Endothelial cell of umbilical vein (primary cell): Measurements from ENCODE around the gene CNTF. TPM values are rescaled to one million over a fixed set of nuclear protein-coding genes. Genes with fewer than 3 reads are reported as not detected.

Source experiments
- BruUV-seq: library from RNA; stranded (reverse); fragments of 400-500 nt; replicated peaks from 2 replicates; lab custom pipeline; 2021; lab: Mats Ljungman, UMichigan
- CTCF ChIA-PET: fragments of 300-600, 350-600 bp; sonication (Branson Sonifier 250); formaldehyde crosslinking; loops from one replicate; lab custom pipeline; 2021; ENCODE audit warnings: antibody characterized with exemption, inconsistent platforms; lab: Charles Lee
- POLR2A ChIA-PET: fragments of 300-600, 350-600 bp; sonication (Branson Sonifier 250); formaldehyde crosslinking; loops from one replicate; lab custom pipeline; 2021; ENCODE audit warnings: antibody characterized with exemption, inconsistent platforms; lab: Charles Lee
- DNase-seq: peaks from one replicate; pipeline ENCODE4 v3.0.0-alpha.2; 2011; ENCODE audit warnings: low read depth, low spot score
- FAIRE-seq: peaks from 2 replicates; lab custom pipeline; 2011; peaks lifted over from hg19 to GRCh38; lab: Jason Lieb, UNC
- H2AFZ ChIP-seq: 2 replicates; pipeline ENCODE4 v1.6.0; 2012; ENCODE audit warnings: low read depth, low read length, control low read depth, inconsistent platforms
- H3K27ac ChIP-seq: 2 replicates; pipeline ENCODE4 v1.5.1; 2011; ENCODE audit warnings: low read depth, mild to moderate bottlenecking, control low read depth, low read length, moderate library complexity; ENCODE audit not compliant: insufficient read depth
- H3K27me3 ChIP-seq, 2 experiments: 2 replicates each; pipeline versions ENCODE4 v1.6.0 to v1.6.1; 2011; ENCODE audit warnings: low read length in 2 of 2, mixed read lengths in 1 of 2; ENCODE audit not compliant: control insufficient read depth in 2 of 2, insufficient read depth in 2 of 2
- H3K36me3 ChIP-seq, 2 experiments: 2 replicates in 1 of 2; 3 replicates in 1 of 2; pipeline ENCODE4 v1.5.1; 2011; ENCODE audit warnings: low read length in 2 of 2, mild to moderate bottlenecking in 1 of 2, moderate library complexity in 1 of 2; ENCODE audit not compliant: control insufficient read depth in 2 of 2, insufficient read depth in 2 of 2; ENCODE audit errors: extremely low read depth in 1 of 2
- H3K4me1 ChIP-seq: 3 replicates; pipeline ENCODE4 v1.5.1; 2011; ENCODE audit warnings: mild to moderate bottlenecking, low read length; ENCODE audit not compliant: control insufficient read depth, insufficient read depth; ENCODE audit errors: extremely low read depth
- H3K4me2 ChIP-seq: 2 replicates; pipeline ENCODE4 v1.6.1; 2011; ENCODE audit warnings: low read length, control low read depth, mixed read lengths; ENCODE audit not compliant: insufficient read depth
- H3K4me3 ChIP-seq, 3 experiments: fragments of 200-600 bp in 1 of 3; sonication (generic), shearing (Covaris generic) in 1 of 3; replicated peaks in 1 of 3; 2 replicates each; pipeline ENCODE4 v1.5.1; 2011 to 2016; ENCODE audit warnings: control low read depth in 3 of 3, low read length in 3 of 3, mild to moderate bottlenecking in 2 of 3, inconsistent platforms in 1 of 3, low read depth in 1 of 3, moderate library complexity in 1 of 3; ENCODE audit not compliant: insufficient read depth in 1 of 3
- H3K79me2 ChIP-seq: 2 replicates; pipeline ENCODE4 v1.6.0; 2012; ENCODE audit warnings: low read length, inconsistent platforms; ENCODE audit not compliant: control insufficient read depth, insufficient read depth
- H3K9ac ChIP-seq: replicated peaks from 2 replicates; pipeline ENCODE3; 2011; ENCODE audit warnings: low read length, control low read depth; ENCODE audit not compliant: insufficient read depth; ENCODE audit errors: extremely low read depth
- H3K9me1 ChIP-seq: replicated peaks from 3 replicates; pipeline ENCODE4 v1.6.0; 2011; ENCODE audit warnings: mild to moderate bottlenecking, low read length; ENCODE audit not compliant: control insufficient read depth, insufficient read depth; ENCODE audit errors: extremely low read depth
- H3K9me3 ChIP-seq: replicated peaks from 2 replicates; pipeline ENCODE4 v1.5.1; 2012; ENCODE audit warnings: low read length, inconsistent platforms; ENCODE audit not compliant: control insufficient read depth, insufficient read depth
- H4K20me1 ChIP-seq: replicated peaks from 2 replicates; pipeline ENCODE3; 2011; ENCODE audit warnings: mild to moderate bottlenecking, low read length; ENCODE audit not compliant: control insufficient read depth, insufficient read depth; ENCODE audit errors: extremely low read depth
- EZH2 ChIP-seq: IDR thresholded peaks from 2 replicates; pipeline ENCODE4 v1.6.1; 2012; ENCODE audit warnings: borderline replicate concordance, low read depth, mild to moderate bottlenecking, moderate library complexity, low read length, inconsistent platforms; ENCODE audit not compliant: severe bottlenecking
- FOS ChIP-seq: IDR thresholded peaks from 2 replicates; pipeline ENCODE4 v1.6.1; 2011; ENCODE audit warnings: mild to moderate bottlenecking, low read length, moderate library complexity, borderline replicate concordance; ENCODE audit not compliant: insufficient read depth
- GATA2 ChIP-seq: IDR thresholded peaks from 2 replicates; pipeline ENCODE4 v1.7.0; 2011; ENCODE audit warnings: low read depth, mild to moderate bottlenecking, moderate library complexity, mixed read lengths, low read length; ENCODE audit not compliant: insufficient read length, insufficient read depth
- JUN ChIP-seq: IDR thresholded peaks from 2 replicates; pipeline ENCODE4 v1.6.1; 2011; ENCODE audit warnings: borderline replicate concordance, low read depth; ENCODE audit not compliant: insufficient read length, insufficient read depth
- MAX ChIP-seq: IDR thresholded peaks from 2 replicates; pipeline ENCODE4 v1.6.1; 2011; ENCODE audit not compliant: insufficient read depth, insufficient read length
- MYC ChIP-seq: IDR thresholded peaks from one replicate; pipeline ENCODE4 v1.6.1; 2011; ENCODE audit warnings: mild to moderate bottlenecking, low read depth, low read length
- POLR2A ChIP-seq: IDR thresholded peaks from 2 replicates; pipeline ENCODE4 v1.6.1; 2012; ENCODE audit warnings: low read depth, mild to moderate bottlenecking, control low read depth, low read length
- POLR2AphosphoS5 ChIP-seq: IDR thresholded peaks from 2 replicates; pipeline ENCODE4 v1.6.1; 2012; ENCODE audit warnings: low read depth, mild to moderate bottlenecking, control low read depth, low read length, moderate library complexity; ENCODE audit not compliant: insufficient read depth
- dilution Hi-C: fragments of 300-500 bp; cut with MboI; formaldehyde crosslinking; loops from one replicate; pipeline ENCODE4 v1.15.0; 2019; ENCODE audit warnings: low sequenced_read_pairs; ENCODE audit not compliant: extremely low pct_ligation_motif_present
- intact Hi-C: fragments of 100-400 bp; cut with micrococcal nuclease; formaldehyde crosslinking; loops from one replicate; pipeline ENCODE4 v1.10.0; 2022
- polyA plus RNA-seq, 4 experiments: library from polyadenylated mRNA; depleted of rRNA in 3 of 4; stranded (reverse) in 3 of 4; unstranded in 1 of 4; fragments of >200 nt; gene quantifications; 2 replicates each; pipeline versions ENCODE4 v1.2.1 to v1.2.3, GENCODE V29; 2011 to 2012; ENCODE audit warnings: missing spikeins in 1 of 4
- total RNA-seq: library from RNA; stranded (reverse); gene quantifications from 2 replicates; pipeline ENCODE4 v1.2.3, GENCODE V29; 2021

The CNTF gene
- total and polyA plus RNA-seq, 2 donors (not counting 3 experiments of a cell fraction or from before 2014, with no cell fraction given) = 0.84 to 3.3 TPM

- Histone ChIP-seq H3K9me1 (no peaks in the 10 kb centered on the region), H3K79me2 (no peaks in the 10 kb centered on the region), H2AFZ (no peak overlapping the region), H3K27ac (no peak overlapping the region), H3K9me3 (no peaks in the 10 kb centered on the region), H3K27me3 (peaks cover 5 to 11% of the 10 kb centered on the region in 2 experiments), H3K36me3 (no peaks in the 10 kb centered on the region), H3K4me1 (no peaks in the 10 kb centered on the region), H3K4me2 (no peak overlapping the region), H3K9ac (no peak overlapping the region), H3K4me3 (no peak overlapping the region), H4K20me1 (no peaks in the 10 kb centered on the region)
- dilution Hi-C loops (no loop called here), intact Hi-C loops (no loop called here)
- FAIRE-seq = no peak
- TF ChIP-seq POLR2A (no peak), GATA2 (no peak)
- ChIA-PET CTCF (interaction anchor here (0.9 to 2.6 kb wide), 3 partner anchors 18 to 511 kb away, joined by 3 to 9 read pairs (median 4); no protein-coding TSS in a partner anchor), POLR2A (no interaction called here)
- no TSS peak for BruUV-seq
- DNase-seq = no peak
Observed at GRCh38 chr11:58647141-58647699, 24.8 kb downstream of the CNTF start.

- TF ChIP-seq POLR2A (no peak), EZH2 (no peak), JUN (no peak), POLR2AphosphoS5 (no peak), GATA2 (no peak), MYC (no peak), FOS (no peak), MAX (no peak)
- Histone ChIP-seq H3K27me3 (peaks cover 3 to 13% of the 10 kb centered on the region in 2 experiments), H3K4me1 (no peaks in the 10 kb centered on the region), H3K79me2 (no peaks in the 10 kb centered on the region), H3K36me3 (no peaks in the 10 kb centered on the region), H3K9me3 (no peaks in the 10 kb centered on the region), H3K9ac (no peak overlapping the region), H2AFZ (no peak overlapping the region), H3K4me2 (no peak overlapping the region), H4K20me1 (no peaks in the 10 kb centered on the region), H3K27ac (no peak overlapping the region), H3K9me1 (no peaks in the 10 kb centered on the region), H3K4me3 (no peak overlapping the region)
- intact Hi-C loops = no loop called here
- BruUV-seq = no TSS peak
- FAIRE-seq (no peak), DNase-seq (no peak)
- dilution Hi-C loops = no loop called here
- POLR2A ChIA-PET = no interaction called here
- CTCF ChIA-PET = interaction anchor here (1.3 to 2.6 kb wide), 2 partner anchors 18 to 511 kb away, joined by 4 to 9 read pairs; no protein-coding TSS in a partner anchor
Observed at GRCh38 chr11:58647866-58648265, 25.4 kb downstream of the CNTF start.
